ENCODE measurements around the gene SLC2A8. TPM values are rescaled to one million over a fixed set of nuclear protein-coding genes. Genes with fewer than 3 reads are reported as not detected.

SLC2A8 gene
- total RNA-seq, 1 donor from 2014 or later = 13.6 TPM

DNA sequence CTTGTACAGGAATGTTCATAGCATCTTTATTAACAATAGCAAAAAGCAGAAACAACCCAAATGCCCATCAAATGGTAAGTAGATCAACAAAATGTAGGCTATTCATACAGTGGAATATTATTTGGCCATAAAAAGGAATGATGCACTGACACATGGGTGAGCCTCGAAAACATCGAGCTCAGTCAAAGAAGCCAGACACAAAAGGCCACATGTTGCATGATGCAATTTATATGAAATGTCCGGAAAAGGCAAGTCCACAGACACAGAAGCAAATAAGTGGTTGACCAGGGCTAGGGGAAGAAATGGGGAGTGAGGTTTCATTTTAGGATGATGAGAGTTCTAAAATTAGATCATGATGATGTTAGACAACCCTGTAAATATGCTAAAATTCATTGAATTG lies 16.5 kb upstream of the SLC2A8 start:
- no peak overlapping the region for H3K27ac ChIP-seq (ENCODE audit: low read depth, low read length)
- no peak overlapping the region for H3K4me3 ChIP-seq (ENCODE audit: low read length in 3 of 3)
- H3K9me3 ChIP-seq (ENCODE audit: control insufficient read depth in 3 of 3, low read length in 3 of 3) = peaks cover 0 to 2% (median 0%) of the 10 kb centered on the region in 3 donors
- no peaks in the 10 kb centered on the region for H3K36me3 ChIP-seq (ENCODE audit: control insufficient read depth in 3 of 3, insufficient read depth in 3 of 3, low read length in 3 of 3)
- no peaks in the 10 kb centered on the region for H3K27me3 ChIP-seq (ENCODE audit: control insufficient read depth in 3 of 3, insufficient read depth in 3 of 3, low read length in 3 of 3)
- H3K9ac ChIP-seq (ENCODE audit: low read depth in 1 of 3, low read length in 3 of 3) = no peak overlapping the region
- H3K4me1 ChIP-seq (ENCODE audit: control insufficient read depth in 3 of 3, insufficient read depth in 3 of 3, low read length in 3 of 3) = no peaks in the 10 kb centered on the region

DNA sequence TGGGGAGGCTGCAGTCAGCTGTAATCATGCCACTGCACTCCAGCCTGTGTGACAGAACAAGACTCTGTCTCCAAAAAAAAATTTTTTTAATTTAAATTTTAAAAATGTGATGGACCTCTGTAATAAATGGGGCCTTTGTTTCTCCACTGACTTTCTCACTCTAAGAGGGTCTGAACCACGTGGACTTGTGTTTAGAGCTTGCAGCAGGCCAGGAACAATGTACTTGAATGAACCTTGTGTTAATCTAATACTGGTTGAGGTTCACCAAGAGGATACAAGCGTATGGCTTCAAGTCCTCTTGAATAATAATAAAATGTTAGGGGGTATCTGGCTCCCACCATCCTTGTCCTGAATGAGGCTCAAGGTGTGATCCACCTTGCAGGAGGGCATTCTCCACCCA lies 14.4 kb upstream of the SLC2A8 start:
- H3K4me3 ChIP-seq (ENCODE audit: low read length in 3 of 3) = no peak overlapping the region
- H3K36me3 ChIP-seq (ENCODE audit: control insufficient read depth in 3 of 3, insufficient read depth in 3 of 3, low read length in 3 of 3) = no peaks in the 10 kb centered on the region
- H3K9ac ChIP-seq (ENCODE audit: low read depth in 1 of 3, low read length in 3 of 3) = no peak overlapping the region
- peaks cover 0 to 2% (median 0%) of the 10 kb centered on the region in 3 donors for H3K9me3 ChIP-seq (ENCODE audit: control insufficient read depth in 3 of 3, low read length in 3 of 3)
- no peaks in the 10 kb centered on the region for H3K27me3 ChIP-seq (ENCODE audit: control insufficient read depth in 3 of 3, insufficient read depth in 3 of 3, low read length in 3 of 3)
- H3K4me1 ChIP-seq (ENCODE audit: control insufficient read depth in 3 of 3, insufficient read depth in 3 of 3, low read length in 3 of 3) = no peaks in the 10 kb centered on the region
- H3K27ac ChIP-seq (ENCODE audit: low read depth, low read length) = no peak overlapping the region

DNA sequence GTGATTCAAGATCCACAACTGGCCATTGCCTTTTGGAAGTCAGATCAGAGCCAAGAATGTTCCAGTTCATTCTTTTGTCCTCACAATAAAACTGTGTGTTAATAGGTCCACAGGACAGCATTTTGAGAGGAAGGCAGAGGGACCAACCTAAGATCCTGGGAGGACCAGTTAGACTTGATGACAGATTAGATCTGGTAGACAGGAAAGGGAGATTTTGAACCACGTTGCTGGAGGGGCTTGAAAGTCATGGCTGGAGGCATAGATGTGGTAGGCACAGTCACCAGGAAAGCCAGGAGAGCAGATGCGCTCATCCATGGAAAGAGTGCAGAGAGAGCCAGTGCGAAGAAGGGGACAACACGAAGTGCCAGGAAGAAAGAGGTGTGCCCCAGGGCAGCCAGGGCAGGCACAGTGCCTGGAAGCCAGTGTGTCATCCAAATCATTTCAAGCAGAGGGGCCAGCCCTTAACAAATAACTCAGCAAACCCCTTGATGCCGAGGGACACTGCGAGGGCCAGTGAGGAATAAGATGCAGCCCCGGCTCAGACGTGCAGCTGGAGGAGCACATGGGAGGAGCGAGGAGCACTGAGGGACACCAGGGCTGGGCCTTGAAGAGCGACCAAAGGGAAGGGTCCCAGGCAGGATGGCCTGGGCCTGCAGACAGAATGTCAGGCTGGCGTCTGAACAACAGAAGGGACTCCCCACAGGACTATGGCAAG lies 12.8 kb upstream of the SLC2A8 start:
- H3K36me3 ChIP-seq (ENCODE audit: control insufficient read depth in 3 of 3, insufficient read depth in 3 of 3, low read length in 3 of 3) = no peaks in the 10 kb centered on the region
- H3K9me3 ChIP-seq (ENCODE audit: control insufficient read depth in 3 of 3, low read length in 3 of 3) = no peaks in the 10 kb centered on the region
- H3K27me3 ChIP-seq (ENCODE audit: control insufficient read depth in 3 of 3, insufficient read depth in 3 of 3, low read length in 3 of 3) = no peaks in the 10 kb centered on the region
- no peak overlapping the region for H3K4me3 ChIP-seq (ENCODE audit: low read length in 3 of 3)
- H3K27ac ChIP-seq (ENCODE audit: low read depth, low read length) = no peak overlapping the region
- H3K9ac ChIP-seq (ENCODE audit: low read depth in 1 of 3, low read length in 3 of 3) = no peak overlapping the region
- H3K4me1 ChIP-seq (ENCODE audit: control insufficient read depth in 3 of 3, insufficient read depth in 3 of 3, low read length in 3 of 3) = no peaks in the 10 kb centered on the region

DNA sequence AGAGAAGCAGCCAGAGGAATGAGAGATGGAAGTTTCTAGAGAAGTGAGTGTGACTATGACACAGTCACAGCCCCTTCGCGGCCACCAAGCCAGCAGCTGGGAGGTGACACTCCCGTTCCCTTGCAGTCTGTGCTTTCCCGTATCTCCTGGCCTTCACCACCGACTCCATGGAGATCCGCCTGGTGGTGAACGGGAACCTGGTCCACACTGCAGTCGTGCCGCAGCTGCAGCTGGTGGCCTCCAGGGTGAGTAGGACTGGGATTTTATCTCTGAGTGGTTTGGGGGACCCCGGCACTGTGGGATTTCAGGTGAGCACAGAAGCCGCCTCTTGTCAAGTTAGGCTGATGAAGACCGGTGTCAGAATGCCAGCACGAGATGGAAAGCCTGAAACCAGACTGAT lies 12.1 kb upstream of the SLC2A8 start:
- no peaks in the 10 kb centered on the region for H3K27me3 ChIP-seq (ENCODE audit: control insufficient read depth in 3 of 3, insufficient read depth in 3 of 3, low read length in 3 of 3)
- H3K36me3 ChIP-seq (ENCODE audit: control insufficient read depth in 3 of 3, insufficient read depth in 3 of 3, low read length in 3 of 3) = no peaks in the 10 kb centered on the region
- no peak overlapping the region for H3K9ac ChIP-seq (ENCODE audit: low read depth in 1 of 3, low read length in 3 of 3)
- H3K9me3 ChIP-seq (ENCODE audit: control insufficient read depth in 3 of 3, low read length in 3 of 3) = no peaks in the 10 kb centered on the region
- no peak overlapping the region for H3K27ac ChIP-seq (ENCODE audit: low read depth, low read length)
- no peaks in the 10 kb centered on the region for H3K4me1 ChIP-seq (ENCODE audit: control insufficient read depth in 3 of 3, insufficient read depth in 3 of 3, low read length in 3 of 3)
- H3K4me3 ChIP-seq (ENCODE audit: low read length in 3 of 3) = no peak overlapping the region

DNA sequence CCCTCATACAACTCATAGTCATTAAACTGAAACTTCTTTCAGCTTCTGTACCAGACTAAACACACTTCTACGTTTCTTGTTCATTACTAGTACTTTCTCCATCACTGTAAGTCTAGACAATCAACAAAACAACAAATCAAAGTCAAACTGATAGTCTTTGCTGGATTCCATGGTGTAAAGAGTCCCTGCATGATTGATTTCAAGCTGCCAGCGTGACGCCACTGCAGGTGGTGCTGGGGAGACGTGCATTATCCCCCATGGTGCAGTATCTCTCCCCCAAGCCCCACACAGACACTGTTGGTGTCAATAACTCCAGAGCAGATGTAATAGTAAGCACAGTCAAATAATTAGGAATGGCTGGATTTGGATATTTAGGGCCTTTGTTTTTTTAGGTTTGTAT lies 10.7 kb upstream of the SLC2A8 start:
- Histone ChIP-seq H3K4me1 (ENCODE audit: control insufficient read depth in 3 of 3, insufficient read depth in 3 of 3, low read length in 3 of 3) (no peaks in the 10 kb centered on the region), H3K9ac (ENCODE audit: low read depth in 1 of 3, low read length in 3 of 3) (no peak overlapping the region), H3K27ac (ENCODE audit: low read depth, low read length) (no peak overlapping the region), H3K9me3 (ENCODE audit: control insufficient read depth in 3 of 3, low read length in 3 of 3) (no peaks in the 10 kb centered on the region), H3K36me3 (ENCODE audit: control insufficient read depth in 3 of 3, insufficient read depth in 3 of 3, low read length in 3 of 3) (no peaks in the 10 kb centered on the region), H3K27me3 (ENCODE audit: control insufficient read depth in 3 of 3, insufficient read depth in 3 of 3, low read length in 3 of 3) (no peaks in the 10 kb centered on the region), H3K4me3 (ENCODE audit: low read length in 3 of 3) (no peak overlapping the region)

DNA sequence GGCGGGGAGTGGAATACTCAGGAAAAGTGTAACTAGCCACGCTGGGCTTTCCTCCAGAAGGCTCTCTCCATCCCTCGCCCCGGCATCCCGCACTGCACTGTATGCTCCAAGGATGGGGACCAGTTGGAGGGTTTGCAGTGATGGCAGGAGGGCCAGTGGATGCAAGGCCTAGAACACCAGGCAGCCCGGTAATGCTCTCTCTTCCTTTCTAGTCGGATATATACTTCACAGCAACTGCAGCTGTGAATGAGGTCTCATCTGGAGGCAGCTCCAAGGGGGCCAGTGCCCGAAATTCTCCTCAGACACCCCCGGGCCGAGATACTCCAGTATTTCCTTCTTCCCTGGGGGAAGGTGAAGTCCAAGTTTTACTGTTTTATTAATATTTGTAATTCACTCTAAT lies 10.0 kb upstream of the SLC2A8 start:
- Histone ChIP-seq H3K4me1 (ENCODE audit: control insufficient read depth in 3 of 3, insufficient read depth in 3 of 3, low read length in 3 of 3) (no peaks in the 10 kb centered on the region), H3K27ac (ENCODE audit: low read depth, low read length) (no peak overlapping the region), H3K36me3 (ENCODE audit: control insufficient read depth in 3 of 3, insufficient read depth in 3 of 3, low read length in 3 of 3) (peaks cover 0 to 2% (median 0%) of the 10 kb centered on the region in 3 donors), H3K9me3 (ENCODE audit: control insufficient read depth in 3 of 3, low read length in 3 of 3) (no peaks in the 10 kb centered on the region), H3K27me3 (ENCODE audit: control insufficient read depth in 3 of 3, insufficient read depth in 3 of 3, low read length in 3 of 3) (no peaks in the 10 kb centered on the region), H3K4me3 (ENCODE audit: low read length in 3 of 3) (no peak overlapping the region), H3K9ac (ENCODE audit: low read depth in 1 of 3, low read length in 3 of 3) (no peak overlapping the region)

DNA sequence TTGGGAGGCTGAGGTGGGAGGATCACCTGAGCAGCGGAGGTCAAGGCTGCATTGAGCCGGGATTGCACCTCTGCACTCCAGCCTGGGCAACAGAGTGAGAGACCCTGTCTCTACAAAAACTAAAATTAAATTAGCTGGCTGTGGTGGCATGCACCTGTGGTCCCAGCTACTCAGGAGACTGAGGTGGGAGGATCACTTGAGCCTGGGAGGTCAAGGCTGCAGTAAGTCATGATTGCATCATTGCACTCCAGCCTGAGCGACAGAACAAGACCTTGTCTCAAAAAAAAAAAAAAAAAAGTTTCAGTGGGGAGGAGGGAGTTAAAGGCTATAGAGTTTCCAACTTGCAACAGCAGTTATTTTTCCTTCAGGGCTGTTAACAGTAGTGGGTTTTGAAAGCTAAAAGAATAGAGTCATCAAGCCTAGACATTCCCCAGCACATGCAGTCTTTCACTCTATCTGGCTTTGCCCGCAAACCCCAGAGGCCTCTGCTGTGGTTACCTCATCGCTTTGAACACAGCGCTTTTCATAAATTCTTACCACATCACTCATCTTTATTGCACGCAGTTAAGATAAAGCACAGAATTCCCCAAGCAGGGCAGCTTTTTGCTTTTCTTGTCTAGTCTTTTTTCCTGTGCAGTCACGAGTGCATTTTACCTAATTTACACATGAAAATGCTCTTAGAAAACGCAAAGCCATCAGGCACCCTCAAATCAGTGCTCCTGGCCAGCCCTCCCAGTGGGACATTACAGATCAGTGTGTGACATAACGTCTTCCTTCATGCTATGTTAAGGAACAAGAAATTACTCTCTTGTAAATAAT lies 8.7 kb upstream of the SLC2A8 start:
- Histone ChIP-seq H3K9ac (ENCODE audit: low read depth in 1 of 3, low read length in 3 of 3) (no peak overlapping the region), H3K9me3 (ENCODE audit: control insufficient read depth in 3 of 3, low read length in 3 of 3) (no peaks in the 10 kb centered on the region), H3K27ac (ENCODE audit: low read depth, low read length) (no peak overlapping the region), H3K4me3 (ENCODE audit: low read length in 3 of 3) (no peak overlapping the region), H3K36me3 (ENCODE audit: control insufficient read depth in 3 of 3, insufficient read depth in 3 of 3, low read length in 3 of 3) (peaks cover 0 to 2% (median 0%) of the 10 kb centered on the region in 3 donors), H3K4me1 (ENCODE audit: control insufficient read depth in 3 of 3, insufficient read depth in 3 of 3, low read length in 3 of 3) (no peaks in the 10 kb centered on the region), H3K27me3 (ENCODE audit: control insufficient read depth in 3 of 3, insufficient read depth in 3 of 3, low read length in 3 of 3) (no peaks in the 10 kb centered on the region)

DNA sequence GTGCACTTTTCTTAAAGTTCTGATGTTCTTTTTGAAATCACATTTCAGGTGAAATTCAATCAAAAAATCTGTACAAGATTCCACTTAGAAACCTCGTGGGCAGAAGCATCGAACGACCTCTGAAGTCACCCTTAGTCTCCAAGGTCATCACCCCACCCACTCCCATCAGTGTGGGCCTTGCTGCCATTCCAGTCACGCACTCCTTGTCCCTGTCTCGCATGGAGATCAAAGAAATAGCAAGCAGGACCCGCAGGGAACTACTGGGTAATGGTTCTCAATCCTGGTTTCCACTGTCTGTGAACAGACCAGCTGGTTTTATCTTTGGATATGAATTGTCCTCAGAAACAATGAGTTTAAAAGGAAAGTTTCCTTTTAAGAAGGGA lies 8.1 kb upstream of the SLC2A8 start:
- H3K36me3 ChIP-seq (ENCODE audit: control insufficient read depth in 3 of 3, insufficient read depth in 3 of 3, low read length in 3 of 3) = peaks cover 0 to 2% (median 0%) of the 10 kb centered on the region in 3 donors
- H3K9me3 ChIP-seq (ENCODE audit: control insufficient read depth in 3 of 3, low read length in 3 of 3) = no peaks in the 10 kb centered on the region
- no peaks in the 10 kb centered on the region for H3K27me3 ChIP-seq (ENCODE audit: control insufficient read depth in 3 of 3, insufficient read depth in 3 of 3, low read length in 3 of 3)
- no peak overlapping the region for H3K4me3 ChIP-seq (ENCODE audit: low read length in 3 of 3)
- no peaks in the 10 kb centered on the region for H3K4me1 ChIP-seq (ENCODE audit: control insufficient read depth in 3 of 3, insufficient read depth in 3 of 3, low read length in 3 of 3)
- peak overlapping the region in 1 of 3 donors; percentile 12 for H3K9ac ChIP-seq (ENCODE audit: low read depth in 1 of 3, low read length in 3 of 3)
- no peak overlapping the region for H3K27ac ChIP-seq (ENCODE audit: low read depth, low read length)

DNA sequence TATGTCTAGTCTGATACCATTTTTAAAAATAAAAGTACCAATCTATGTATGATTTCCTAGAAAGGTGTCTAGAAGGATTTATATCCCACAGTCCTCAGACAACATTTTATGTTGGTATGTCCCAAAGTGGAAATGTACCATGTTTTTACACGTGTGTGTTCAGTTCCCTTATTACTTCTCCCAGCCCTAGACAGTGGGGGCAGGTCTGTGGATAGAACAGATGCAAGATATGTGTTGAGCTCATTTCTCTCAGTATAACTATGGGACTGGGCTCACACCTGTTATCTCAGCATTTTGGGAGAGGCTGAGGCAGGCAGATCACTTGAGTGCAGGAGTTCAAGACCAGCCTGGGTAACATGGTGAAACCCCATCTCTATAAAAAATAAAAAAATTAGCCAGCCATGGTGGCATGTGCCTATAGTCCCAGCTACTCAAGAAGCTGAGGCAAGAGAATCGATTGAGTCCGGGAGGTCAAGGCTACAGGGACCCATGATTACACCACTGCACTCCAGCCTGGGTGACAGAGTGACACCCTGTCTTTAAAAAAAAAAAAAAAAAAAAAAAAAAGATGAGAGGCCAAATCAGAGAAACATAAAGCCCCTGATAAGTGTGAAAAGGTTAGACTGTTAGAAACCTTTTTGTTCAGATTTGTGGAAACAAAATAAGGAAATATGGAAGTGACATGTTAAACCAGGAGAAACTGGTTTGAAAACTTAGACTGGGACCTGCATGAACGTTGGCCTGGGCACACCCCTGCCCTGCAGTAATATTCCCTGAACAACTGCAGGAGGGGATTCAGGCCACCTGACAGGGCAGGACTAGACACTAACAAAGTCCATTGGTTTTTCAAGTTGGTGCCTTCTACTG lies 7.4 kb upstream of the SLC2A8 start:
- H3K4me3 ChIP-seq (ENCODE audit: low read length in 3 of 3) = no peak overlapping the region
- no peak overlapping the region for H3K27ac ChIP-seq (ENCODE audit: low read depth, low read length)
- peaks cover 0 to 2% (median 0%) of the 10 kb centered on the region in 3 donors for H3K36me3 ChIP-seq (ENCODE audit: control insufficient read depth in 3 of 3, insufficient read depth in 3 of 3, low read length in 3 of 3)
- H3K9me3 ChIP-seq (ENCODE audit: control insufficient read depth in 3 of 3, low read length in 3 of 3) = no peaks in the 10 kb centered on the region
- H3K9ac ChIP-seq (ENCODE audit: low read depth in 1 of 3, low read length in 3 of 3) = no peak overlapping the region
- no peaks in the 10 kb centered on the region for H3K4me1 ChIP-seq (ENCODE audit: control insufficient read depth in 3 of 3, insufficient read depth in 3 of 3, low read length in 3 of 3)
- no peaks in the 10 kb centered on the region for H3K27me3 ChIP-seq (ENCODE audit: control insufficient read depth in 3 of 3, insufficient read depth in 3 of 3, low read length in 3 of 3)

DNA sequence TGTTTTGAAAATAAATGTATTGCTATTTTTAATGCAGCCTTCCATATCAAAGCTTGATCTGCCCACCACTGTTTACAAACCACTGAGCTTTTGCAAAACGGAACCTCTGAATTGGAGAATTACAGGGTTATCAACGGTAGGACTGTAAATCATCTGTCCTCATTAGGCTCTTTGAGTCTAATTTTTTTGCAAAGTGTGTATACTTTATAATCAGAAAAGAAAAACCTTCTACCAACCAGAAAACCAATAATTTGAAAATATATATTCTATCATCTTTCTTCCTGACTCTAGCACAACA lies 6.8 kb upstream of the SLC2A8 start:
- Histone ChIP-seq H3K9ac (ENCODE audit: low read depth in 1 of 3, low read length in 3 of 3) (no peak overlapping the region), H3K4me3 (ENCODE audit: low read length in 3 of 3) (no peak overlapping the region), H3K27ac (ENCODE audit: low read depth, low read length) (no peak overlapping the region), H3K4me1 (ENCODE audit: control insufficient read depth in 3 of 3, insufficient read depth in 3 of 3, low read length in 3 of 3) (no peaks in the 10 kb centered on the region), H3K27me3 (ENCODE audit: control insufficient read depth in 3 of 3, insufficient read depth in 3 of 3, low read length in 3 of 3) (no peaks in the 10 kb centered on the region), H3K9me3 (ENCODE audit: control insufficient read depth in 3 of 3, low read length in 3 of 3) (no peaks in the 10 kb centered on the region), H3K36me3 (ENCODE audit: control insufficient read depth in 3 of 3, insufficient read depth in 3 of 3, low read length in 3 of 3) (peaks cover 0 to 2% (median 0%) of the 10 kb centered on the region in 3 donors)
